ENCODE results near the gene JMJD4.

DNA sequence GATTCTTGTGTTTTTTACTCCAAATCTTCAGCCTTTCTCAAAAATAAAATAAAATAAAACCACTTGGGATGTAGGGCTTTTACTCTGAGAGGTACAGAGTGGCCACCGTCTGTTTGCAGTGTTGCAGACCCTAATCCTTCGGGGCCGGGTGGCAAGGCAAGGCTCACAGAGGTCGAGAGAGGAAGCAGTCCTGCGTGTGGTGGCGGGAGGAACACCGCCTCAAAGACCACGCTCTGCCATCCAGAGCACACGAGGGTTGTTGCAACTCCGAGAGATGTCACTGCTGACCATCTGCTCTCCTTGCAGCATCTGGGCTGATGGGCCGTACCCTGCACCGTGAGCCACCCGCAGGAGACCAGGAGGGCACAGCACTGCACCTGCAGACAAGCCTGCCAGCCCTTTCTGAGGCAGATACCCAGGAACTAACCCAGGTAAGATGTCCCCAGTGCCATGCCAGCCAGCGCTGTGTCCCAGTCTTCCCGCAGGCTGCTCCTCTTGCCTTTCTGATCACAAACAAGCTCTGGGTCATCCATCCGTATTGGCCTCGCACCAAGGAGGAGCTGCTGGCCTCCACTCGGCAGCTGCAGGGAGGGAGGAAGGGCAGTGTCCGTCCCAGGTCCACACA is 31.7 kb upstream of the JMJD4 start:
- TF ChIP-seq POLR2A (IDR thresholded peaks at IDR 0.05; ENCODE audit: low read depth, low read length) = no peak
- no peak for TF ChIP-seq CTCF (IDR thresholded peaks at IDR 0.05; ENCODE audit: extremely low read depth in 1 of 2, insufficient read depth in 1 of 2, low read depth in 1 of 2, low read length in 2 of 2)
- no peak for TF ChIP-seq POLR2AphosphoS5 (IDR thresholded peaks at IDR 0.05; ENCODE audit: insufficient read depth, low read depth, low read length)
- TF ChIP-seq EZH2 (IDR thresholded peaks at IDR 0.05; ENCODE audit: borderline replicate concordance, low read depth, low read length, severe bottlenecking) = no peak

Data from endothelial cell of umbilical vein (primary cell).